GM12878 (cell line): ENCODE results near the gene PRM3. TPM values are rescaled to one million over a fixed set of nuclear protein-coding genes. Genes with fewer than 3 reads are reported as not detected.

Experiments
- ATAC-seq: fragments of 200-7000 bp; cut with Tn5 transposase; 3 replicates; pipeline ENCODE4 v1.9.1; 2020; ENCODE audit warnings: mild to moderate bottlenecking, moderate library complexity
- BruUV-seq: library from RNA; stranded (reverse); fragments of 400-500 nt; replicated peaks from 2 replicates; lab custom pipeline; 2021; lab: Mats Ljungman, UMichigan
- CTCF ChIA-PET: fragments of 300-600 bp; sonication (Branson Sonifier 250); formaldehyde crosslinking; extraction: SDS; loops from one replicate; lab custom pipeline; 2021; ENCODE audit warnings: inconsistent platforms; lab: Yijun Ruan, JAX
- POLR2A ChIA-PET: fragments of 350-600 bp; formaldehyde crosslinking; extraction: SDS; loops from one replicate; lab custom pipeline; 2021; ENCODE audit warnings: inconsistent platforms; lab: Charles Lee
- RAD21 ChIA-PET: fragments of 300-600 bp; sonication (Branson Sonifier 250); formaldehyde crosslinking; loops from one replicate; lab custom pipeline; 2023; ENCODE audit warnings: antibody characterized with exemption; ENCODE audit not compliant: unreplicated experiment; lab: Charles Lee
- SMC1A ChIA-PET: fragments of 300-600 bp; sonication (Branson Sonifier 250); formaldehyde crosslinking; loops from one replicate; lab custom pipeline; 2023; ENCODE audit not compliant: unreplicated experiment, uncharacterized antibody; lab: Charles Lee
- DNase-seq: peaks from one replicate; pipeline ENCODE4 v3.0.0-alpha.2; 2011; ENCODE audit warnings: low read depth, low spot score
- FAIRE-seq: peaks from 3 replicates; lab custom pipeline; 2011; peaks lifted over from hg19 to GRCh38; lab: Jason Lieb, UNC
- H2AFZ ChIP-seq: 2 replicates; pipeline ENCODE4 v1.6.0; 2011; ENCODE audit warnings: low read depth, low read length, control low read depth; ENCODE audit not compliant: control insufficient read depth
- H3K27ac ChIP-seq: 2 replicates; pipeline ENCODE4 v1.5.1; 2011; ENCODE audit warnings: control low read depth; ENCODE audit not compliant: control insufficient read depth, insufficient read depth
- H3K27me3 ChIP-seq, 2 experiments: replicated peaks in 1 of 2; 2 replicates each; pipeline versions ENCODE4 v1.6.0 to v1.6.1; 2011; ENCODE audit warnings: low read length in 1 of 2; ENCODE audit not compliant: control insufficient read depth in 2 of 2, insufficient read depth in 2 of 2
- H3K36me3 ChIP-seq, 2 experiments: 2 replicates each; pipeline ENCODE4 v1.5.1; 2011; ENCODE audit warnings: low read length in 1 of 2; ENCODE audit not compliant: control insufficient read depth in 2 of 2, insufficient read depth in 2 of 2
- H3K4me1 ChIP-seq: 2 replicates; pipeline ENCODE4 v1.6.1; 2011; ENCODE audit warnings: mild to moderate bottlenecking, low read length, moderate library complexity, mixed read lengths; ENCODE audit not compliant: control insufficient read depth, insufficient read depth
- H3K4me2 ChIP-seq: 2 replicates; pipeline ENCODE4 v1.6.0; 2011; ENCODE audit warnings: control low read depth; ENCODE audit not compliant: control insufficient read depth, insufficient read depth
- H3K4me3 ChIP-seq: fragments of 200-600 bp; sonication (generic); 2 replicates; pipeline ENCODE4 v1.5.1; 2016
- H3K79me2 ChIP-seq: 2 replicates; pipeline ENCODE4 v1.6.0; 2011; ENCODE audit warnings: low read length; ENCODE audit not compliant: control insufficient read depth, insufficient read depth
- H3K9ac ChIP-seq: 2 replicates; pipeline ENCODE4 v1.8.0; 2011; ENCODE audit warnings: low read length, control low read depth, mixed read lengths; ENCODE audit not compliant: control insufficient read depth, insufficient read depth
- H3K9me3 ChIP-seq: replicated peaks from 3 replicates; pipeline ENCODE4 v1.5.1; 2011; ENCODE audit warnings: mild to moderate bottlenecking, low read length; ENCODE audit not compliant: control insufficient read depth, insufficient read depth
- H4K20me1 ChIP-seq: 2 replicates; pipeline ENCODE4 v1.6.0; 2011; ENCODE audit not compliant: control insufficient read depth, insufficient read depth
- CHD1 ChIP-seq: IDR thresholded peaks from 2 replicates; pipeline ENCODE4 v1.6.1; 2012; ENCODE audit warnings: low read depth, low read length, improper control_type of control experiment
- EP300 ChIP-seq, 2 experiments: fragments of 150-350 bp in 1 of 2; IDR thresholded peaks; 2 replicates each; pipeline ENCODE4 v1.6.1; 2011 to 2012; ENCODE audit warnings: low read depth in 2 of 2, low read length in 2 of 2, borderline replicate concordance in 1 of 2, improper control_type of control experiment in 1 of 2, inconsistent platforms in 1 of 2; ENCODE audit not compliant: control insufficient read depth in 1 of 2
- JUND ChIP-seq: IDR thresholded peaks from 2 replicates; pipeline ENCODE4 v1.6.1; 2012; ENCODE audit warnings: low read depth, mild to moderate bottlenecking, low read length, improper control_type of control experiment, moderate library complexity
- KAT2A ChIP-seq: conservative IDR thresholded peaks from 2 replicates; pipeline ENCODE4 v1.6.1; 2011; ENCODE audit warnings: low read depth, low read length; ENCODE audit not compliant: control insufficient read depth
- MTA2 ChIP-seq: fragments of 450-650 bp; IDR thresholded peaks from 2 replicates; pipeline ENCODE4 v1.6.1; 2016; ENCODE audit warnings: low read depth, mild to moderate bottlenecking, moderate library complexity
- NFIC ChIP-seq: IDR thresholded peaks from 2 replicates; pipeline ENCODE4 v1.6.1; 2012; ENCODE audit warnings: low read depth, mild to moderate bottlenecking, inconsistent platforms, low read length, moderate library complexity
- NR2F1 ChIP-seq: fragments of 450-650 bp; conservative IDR thresholded peaks from 2 replicates; pipeline ENCODE4 v1.6.1; 2017; ENCODE audit warnings: mild to moderate bottlenecking
- PAX5 ChIP-seq: IDR thresholded peaks from 2 replicates; pipeline ENCODE4 v1.6.1; 2011; ENCODE audit warnings: low read depth, low read length, borderline replicate concordance
- POLR2AphosphoS5 ChIP-seq: IDR thresholded peaks from 2 replicates; pipeline ENCODE4 v1.6.1; 2011; ENCODE audit warnings: mild to moderate bottlenecking, low read length, inconsistent platforms
- RAD21 ChIP-seq: IDR thresholded peaks from 2 replicates; pipeline ENCODE4 v1.6.1; 2011; ENCODE audit warnings: mild to moderate bottlenecking, low read depth, low read length, moderate library complexity; ENCODE audit not compliant: insufficient read depth
- RAD51 ChIP-seq: fragments of 450-650 bp; IDR thresholded peaks from 2 replicates; pipeline ENCODE4 v1.6.1; 2016; ENCODE audit warnings: moderate library complexity, mild to moderate bottlenecking, inconsistent platforms
- TCF3 ChIP-seq: IDR thresholded peaks from 2 replicates; pipeline ENCODE4 v1.6.1; 2012; ENCODE audit warnings: low read depth, mild to moderate bottlenecking, low read length, borderline replicate concordance; ENCODE audit not compliant: insufficient read depth
- ZNF274 ChIP-seq: IDR thresholded peaks from one replicate; pipeline ENCODE4 v1.8.0; 2011; ENCODE audit not compliant: insufficient read length, insufficient read depth
- ZSCAN29 ChIP-seq: fragments of 450-650 bp; IDR thresholded peaks from 2 replicates; pipeline ENCODE4 v1.6.1; 2017; ENCODE audit warnings: mild to moderate bottlenecking, moderate library complexity
- WGBS: methylation state at CpG from one replicate; pipeline ENCODE4 v1.1.6; 2016; ENCODE audit warnings: low lambda C conversion rate; ENCODE audit not compliant: insufficient replicate concordance, insufficient coverage; ENCODE audit errors: missing lambda C conversion rate; 5-methylcytosine and 5-hydroxymethylcytosine counted together
- in situ Hi-C: fragments of 300-500 bp; cut with MboI; formaldehyde crosslinking; loops from 9 replicates; pipeline ENCODE4 v1.14.3; 2018; ENCODE audit warnings: mixed read lengths
- intact Hi-C: fragments of 100-400 bp; cut with micrococcal nuclease; formaldehyde crosslinking; loops from one replicate; pipeline ENCODE4 v1.14.2; 2022; ENCODE audit not compliant: unreplicated experiment
- polyA plus RNA-seq, 11 experiments: library from polyadenylated mRNA; depleted of rRNA in 4 of 11; unstranded in 6 of 11; stranded (reverse) in 5 of 11; fragments of >200 nt; fragmentation: Nextera tagmentation in 4 of 11; fragmentation: Illumina TruSeq in 1 of 11; extraction: Ambion mirVana in 4 of 11; extraction: Trizol in 1 of 11; gene quantifications; 1 replicate in 1 of 11; 2 replicates in 10 of 11; pipeline versions ENCODE4 v1.2.1 to v1.2.3, GENCODE V29; 2011 to 2016; ENCODE audit warnings: inconsistent platforms in 2 of 11, missing spikeins in 2 of 11, low read depth in 1 of 11
- total RNA-seq, 4 experiments: library from RNA; depleted of rRNA in 3 of 4; stranded (reverse); fragments of >200 nt in 3 of 4; fragmentation: Illumina TruSeq in 1 of 4; extraction: Trizol in 1 of 4; gene quantifications; 2 replicates each; pipeline versions ENCODE4 v1.2.1 to v1.2.3, GENCODE V29; 2013 to 2021
- TF ChIP-seq, protein P1 (sequence below), 3 experiments: IDR thresholded peaks in 2 of 3; conservative IDR thresholded peaks in 1 of 3; 2 replicates each; pipeline ENCODE4 v1.5.1; 2011; ENCODE audit warnings: low read depth in 3 of 3, low read length in 3 of 3, mild to moderate bottlenecking in 3 of 3, control low read depth in 2 of 3, moderate library complexity in 2 of 3, inconsistent platforms in 1 of 3, mixed read lengths in 1 of 3; ENCODE audit not compliant: control insufficient read depth in 2 of 3, insufficient read depth in 1 of 3; ENCODE audit errors: extremely low read depth in 1 of 3
- TF ChIP-seq, protein P2 (sequence below): fragments of 450-650 bp; formaldehyde crosslinking; IDR thresholded peaks from 2 replicates; pipeline ENCODE4 v1.4.0; 2020; ENCODE audit warnings: mild to moderate bottlenecking, moderate library complexity

The PRM3 gene
- total and polyA plus RNA-seq, 10 of the 15 experiments (the other 5 are each of a cell fraction or from before 2014, with no cell fraction given): not detected

DNA sequence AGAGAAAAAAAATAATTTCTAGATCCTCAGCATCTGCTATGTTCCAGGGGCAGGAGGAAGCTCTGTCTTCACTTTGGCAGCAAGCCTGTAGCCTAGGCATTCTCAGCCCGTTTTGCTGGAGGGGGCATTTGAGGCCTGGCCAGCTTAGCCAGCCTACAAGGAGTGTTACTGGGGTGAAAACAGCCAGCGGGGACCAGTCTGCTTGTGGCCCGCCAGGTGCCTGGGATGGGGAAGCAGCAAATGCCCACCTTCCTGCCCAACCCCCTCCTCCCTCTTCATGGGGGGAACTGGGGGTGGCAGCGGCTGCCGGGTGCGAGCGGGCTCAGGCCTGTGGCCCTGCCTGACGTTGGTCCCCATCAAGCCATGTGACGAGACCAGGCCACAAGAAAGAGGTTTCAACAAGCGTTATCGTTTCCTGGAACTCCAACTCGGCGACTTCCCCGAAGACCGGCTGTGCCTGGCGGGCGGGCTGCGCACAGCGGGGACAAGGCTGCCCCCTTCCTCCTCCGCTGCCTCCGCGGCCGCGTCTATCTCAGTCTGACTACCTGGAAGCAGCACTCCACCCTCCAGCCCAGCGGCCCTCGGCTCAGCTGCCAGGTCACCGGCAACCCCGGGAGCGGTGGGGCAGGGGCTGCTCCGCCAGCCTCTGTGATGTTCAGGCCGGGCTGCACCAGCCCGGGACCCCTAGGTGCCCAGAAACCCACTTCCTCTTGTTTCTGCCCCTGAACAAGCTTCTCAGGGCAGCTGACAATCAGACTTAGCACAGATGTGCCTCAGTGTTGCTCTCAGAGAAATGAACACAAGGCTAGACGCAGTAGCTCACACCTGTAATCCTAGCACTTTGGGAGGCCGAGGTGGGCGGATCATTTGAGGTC lies 40.3 kb downstream of the PRM3 start:
- Histone ChIP-seq H3K9me3 (no peaks in the 10 kb centered on the region), H2AFZ (peak overlapping the region; percentile 85), H3K4me3 (no peak overlapping the region), H3K36me3 (no peaks in the 10 kb centered on the region), H3K27me3 (no peaks in the 10 kb centered on the region), H3K79me2 (no peaks in the 10 kb centered on the region), H3K9ac (peak overlapping the region; percentile 72), H4K20me1 (no peaks in the 10 kb centered on the region), H3K4me1 (peaks cover 26% of the 10 kb centered on the region), H3K27ac (peak overlapping the region; percentile 74), H3K4me2 (peak overlapping the region; percentile 83)
- ChIA-PET CTCF (interaction anchor here (0.6 to 3.2 kb wide), 7 partner anchors 13 to 280 kb away, joined by 3 to 6 read pairs (median 4); no protein-coding TSS in a partner anchor), POLR2A (interaction anchor here (0.9 to 2.9 kb wide), 6 partner anchors 19 to 267 kb away, joined by 3 to 11 read pairs (median 4); partner anchors contain the start of gene SOCS1), RAD21 (interaction anchor here (0.7 to 3.0 kb wide), 9 partner anchors 8 to 123 kb away, joined by 3 to 14 read pairs (median 4); partner anchors contain the start of gene SOCS1), SMC1A (interaction anchor here (0.6 to 2.4 kb wide), 10 partner anchors 8 to 269 kb away, joined by 3 to 14 read pairs (median 4); partner anchors contain the start of gene SOCS1)
- no TSS peak for BruUV-seq
- no peak for DNase-seq
- peak; percentile 86 for ATAC-seq
- FAIRE-seq: peak; percentile 68
- WGBS: 3% methylated on average over 35 of the region's 35 CpGs
- in situ Hi-C loops (no loop called here), intact Hi-C loops (no loop called here)
- TF ChIP-seq POLR2AphosphoS5 (0 out of 2 replicates have a peak, but pooled peaks have one; percentile 30), CHD1 (no peak), ZNF274 (no peak), ZSCAN29 (no peak), TCF3 (0 out of 2 replicates have a peak, but pooled peaks have one; percentile 53), KAT2A (no peak), PAX5 (peak; percentile 35; the same call in 1 of the 2 replicates), JUND (no peak), NR2F1 (peak; percentile 50; the same call in 1 of the 2 replicates), NFIC (no peak; the same call in 1 of the 2 replicates), MTA2 (peak; percentile 68; the same call in 1 of the 2 replicates), EP300 (IDR thresholded peaks at IDR 0.05; ENCODE audit: borderline replicate concordance in 1 of 2, control insufficient read depth in 1 of 2, low read depth in 2 of 2, low read length in 2 of 2) (peak in 1 of 2 experiments; percentile 52; a peak in 1 of 4 replicates), RAD21 (peak; percentile 27), RAD51 (0 out of 2 replicates have a peak, but pooled peaks have one; percentile 45)
- TF ChIP-seq, protein P1, sequence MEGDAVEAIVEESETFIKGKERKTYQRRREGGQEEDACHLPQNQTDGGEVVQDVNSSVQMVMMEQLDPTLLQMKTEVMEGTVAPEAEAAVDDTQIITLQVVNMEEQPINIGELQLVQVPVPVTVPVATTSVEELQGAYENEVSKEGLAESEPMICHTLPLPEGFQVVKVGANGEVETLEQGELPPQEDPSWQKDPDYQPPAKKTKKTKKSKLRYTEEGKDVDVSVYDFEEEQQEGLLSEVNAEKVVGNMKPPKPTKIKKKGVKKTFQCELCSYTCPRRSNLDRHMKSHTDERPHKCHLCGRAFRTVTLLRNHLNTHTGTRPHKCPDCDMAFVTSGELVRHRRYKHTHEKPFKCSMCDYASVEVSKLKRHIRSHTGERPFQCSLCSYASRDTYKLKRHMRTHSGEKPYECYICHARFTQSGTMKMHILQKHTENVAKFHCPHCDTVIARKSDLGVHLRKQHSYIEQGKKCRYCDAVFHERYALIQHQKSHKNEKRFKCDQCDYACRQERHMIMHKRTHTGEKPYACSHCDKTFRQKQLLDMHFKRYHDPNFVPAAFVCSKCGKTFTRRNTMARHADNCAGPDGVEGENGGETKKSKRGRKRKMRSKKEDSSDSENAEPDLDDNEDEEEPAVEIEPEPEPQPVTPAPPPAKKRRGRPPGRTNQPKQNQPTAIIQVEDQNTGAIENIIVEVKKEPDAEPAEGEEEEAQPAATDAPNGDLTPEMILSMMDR (IDR thresholded peaks at IDR 0.05 in 2 of 3, conservative IDR thresholded peaks at IDR 0.05 in 1 of 3; ENCODE audit: control insufficient read depth in 2 of 3, extremely low read depth in 1 of 3, insufficient read depth in 1 of 3, low read depth in 3 of 3, low read length in 3 of 3): no peak; a peak in 1 of 6 replicates
- TF ChIP-seq, protein P2, sequence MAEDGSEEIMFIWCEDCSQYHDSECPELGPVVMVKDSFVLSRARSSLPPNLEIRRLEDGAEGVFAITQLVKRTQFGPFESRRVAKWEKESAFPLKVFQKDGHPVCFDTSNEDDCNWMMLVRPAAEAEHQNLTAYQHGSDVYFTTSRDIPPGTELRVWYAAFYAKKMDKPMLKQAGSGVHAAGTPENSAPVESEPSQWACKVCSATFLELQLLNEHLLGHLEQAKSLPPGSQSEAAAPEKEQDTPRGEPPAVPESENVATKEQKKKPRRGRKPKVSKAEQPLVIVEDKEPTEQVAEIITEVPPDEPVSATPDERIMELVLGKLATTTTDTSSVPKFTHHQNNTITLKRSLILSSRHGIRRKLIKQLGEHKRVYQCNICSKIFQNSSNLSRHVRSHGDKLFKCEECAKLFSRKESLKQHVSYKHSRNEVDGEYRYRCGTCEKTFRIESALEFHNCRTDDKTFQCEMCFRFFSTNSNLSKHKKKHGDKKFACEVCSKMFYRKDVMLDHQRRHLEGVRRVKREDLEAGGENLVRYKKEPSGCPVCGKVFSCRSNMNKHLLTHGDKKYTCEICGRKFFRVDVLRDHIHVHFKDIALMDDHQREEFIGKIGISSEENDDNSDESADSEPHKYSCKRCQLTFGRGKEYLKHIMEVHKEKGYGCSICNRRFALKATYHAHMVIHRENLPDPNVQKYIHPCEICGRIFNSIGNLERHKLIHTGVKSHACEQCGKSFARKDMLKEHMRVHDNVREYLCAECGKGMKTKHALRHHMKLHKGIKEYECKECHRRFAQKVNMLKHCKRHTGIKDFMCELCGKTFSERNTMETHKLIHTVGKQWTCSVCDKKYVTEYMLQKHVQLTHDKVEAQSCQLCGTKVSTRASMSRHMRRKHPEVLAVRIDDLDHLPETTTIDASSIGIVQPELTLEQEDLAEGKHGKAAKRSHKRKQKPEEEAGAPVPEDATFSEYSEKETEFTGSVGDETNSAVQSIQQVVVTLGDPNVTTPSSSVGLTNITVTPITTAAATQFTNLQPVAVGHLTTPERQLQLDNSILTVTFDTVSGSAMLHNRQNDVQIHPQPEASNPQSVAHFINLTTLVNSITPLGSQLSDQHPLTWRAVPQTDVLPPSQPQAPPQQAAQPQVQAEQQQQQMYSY (CRISPR knock-in tag): 0 out of 2 replicates have a peak, but pooled peaks have one; percentile 57
